ENCODE measurements around the gene MED20.
"Not testable (repeated sequence)": the region's sequence is repeated elsewhere in the genome, so short reads cannot be mapped to it uniquely, and the experiment has no call there.

The MED20 gene, protein sequence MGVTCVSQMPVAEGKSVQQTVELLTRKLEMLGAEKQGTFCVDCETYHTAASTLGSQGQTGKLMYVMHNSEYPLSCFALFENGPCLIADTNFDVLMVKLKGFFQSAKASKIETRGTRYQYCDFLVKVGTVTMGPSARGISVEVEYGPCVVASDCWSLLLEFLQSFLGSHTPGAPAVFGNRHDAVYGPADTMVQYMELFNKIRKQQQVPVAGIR

DNA sequence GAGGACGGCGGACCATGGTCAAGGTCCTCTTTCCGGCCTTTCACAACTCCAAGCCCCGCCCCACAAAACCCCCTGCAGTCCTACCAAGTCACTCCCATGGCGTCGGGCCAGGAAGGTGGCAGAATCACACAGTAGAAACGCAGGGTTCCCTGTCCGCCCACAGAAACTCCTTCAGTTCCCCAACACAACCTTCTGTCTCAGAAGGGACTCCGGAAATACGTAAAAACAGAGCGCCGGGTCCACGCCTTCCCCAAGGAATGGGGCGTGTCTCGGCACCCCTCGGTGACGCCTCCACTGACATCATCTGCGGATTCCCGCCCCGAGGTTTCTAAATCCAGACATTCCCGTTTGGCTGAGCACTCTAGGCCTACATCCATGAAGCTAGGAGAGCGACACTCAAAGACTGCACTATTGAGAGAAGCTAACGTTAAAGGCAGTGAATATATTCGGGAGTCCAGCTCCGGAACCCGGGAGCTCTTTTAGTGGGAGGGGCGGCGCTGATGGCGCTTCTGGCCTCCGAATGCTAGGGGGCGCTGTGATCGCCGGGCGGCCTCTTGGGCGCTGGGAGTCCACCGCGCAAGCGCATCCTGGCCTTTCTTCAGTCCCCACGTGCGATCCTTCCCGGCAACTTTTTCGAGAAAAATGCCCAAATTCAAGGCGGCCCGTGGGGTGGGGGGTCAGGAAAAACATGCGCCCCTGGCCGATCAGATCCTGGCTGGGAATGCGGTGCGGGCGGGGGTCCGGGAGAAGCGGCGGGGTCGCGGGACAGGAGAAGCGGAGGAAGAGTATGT is at the start of gene MED20, which contains the start of gene BYSL:
Gene MED20 (minus strand): TSS at position 219 of the 791 bp plus-strand sequence. CDS start 121 bp downstream, at position 98.
Gene BYSL (plus strand): TSS at position 579 of the 791 bp plus-strand sequence. CDS start 64 bp downstream, at position 643.
- FAIRE-seq = no peak

DNA sequence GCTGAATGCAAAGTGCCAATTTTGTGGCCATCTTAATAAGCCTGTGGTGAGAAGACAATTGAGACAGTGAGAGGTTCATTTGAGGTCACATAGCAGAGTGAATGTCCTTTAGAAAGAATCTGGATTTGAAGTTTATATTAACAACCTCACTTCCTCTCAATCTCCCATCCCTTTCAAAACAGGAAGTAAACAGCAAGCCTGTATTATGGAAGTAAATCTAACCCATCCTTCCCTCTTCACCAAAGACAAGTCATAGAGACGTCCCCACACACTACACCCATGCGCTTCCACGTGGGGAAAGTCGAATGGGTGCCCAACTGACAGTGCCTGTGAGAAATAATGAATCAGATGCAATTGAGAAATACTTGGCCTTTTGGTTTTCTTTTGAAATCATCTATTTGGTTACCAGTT is 49.5 kb upstream of the MED20 start:
- no peak for FAIRE-seq

DNA sequence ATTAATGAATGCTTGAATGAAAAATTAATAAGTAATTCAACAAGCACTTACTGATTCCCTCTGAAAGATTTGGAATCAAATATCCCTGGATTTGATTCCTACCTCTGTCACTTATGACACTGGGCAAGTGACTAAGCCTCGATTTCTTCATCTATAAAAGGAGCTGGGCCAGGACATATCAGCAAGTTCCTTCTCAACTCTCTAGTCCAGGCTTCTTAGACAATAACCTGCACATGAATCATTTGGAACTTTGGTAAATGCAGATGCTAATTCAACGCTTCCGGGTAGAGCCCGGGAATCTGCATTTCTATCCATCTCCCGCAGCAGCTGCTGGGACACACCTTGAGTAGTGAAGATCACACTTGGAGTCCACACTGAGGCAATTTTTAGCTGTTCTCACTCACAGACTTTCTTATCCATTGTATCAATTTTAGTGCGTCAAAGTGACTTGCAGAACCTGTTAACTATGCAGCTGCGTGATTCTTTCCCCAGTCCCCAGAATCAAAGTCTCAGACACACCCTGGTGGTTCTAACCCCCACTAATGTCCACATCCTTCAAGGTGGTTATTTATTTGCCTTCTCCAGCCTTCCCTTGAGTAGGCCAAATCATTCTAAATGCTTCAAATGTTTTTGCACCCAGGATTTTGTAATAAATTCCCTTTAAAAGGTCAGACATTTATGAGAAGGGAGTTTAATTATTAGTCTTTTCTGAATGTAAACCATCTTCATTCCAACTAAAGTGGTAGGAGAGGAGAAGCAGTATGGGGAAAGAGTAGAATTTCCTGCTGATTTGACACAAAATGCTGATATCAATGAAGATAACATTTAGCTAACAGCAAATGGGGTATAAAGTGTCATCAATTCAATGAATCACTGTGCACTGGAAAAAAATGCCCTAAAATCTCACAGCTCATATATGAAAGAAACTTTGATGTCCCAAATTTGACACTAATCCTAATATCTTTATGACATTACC is 46.7 kb upstream of the MED20 start:
- no peak for FAIRE-seq

DNA sequence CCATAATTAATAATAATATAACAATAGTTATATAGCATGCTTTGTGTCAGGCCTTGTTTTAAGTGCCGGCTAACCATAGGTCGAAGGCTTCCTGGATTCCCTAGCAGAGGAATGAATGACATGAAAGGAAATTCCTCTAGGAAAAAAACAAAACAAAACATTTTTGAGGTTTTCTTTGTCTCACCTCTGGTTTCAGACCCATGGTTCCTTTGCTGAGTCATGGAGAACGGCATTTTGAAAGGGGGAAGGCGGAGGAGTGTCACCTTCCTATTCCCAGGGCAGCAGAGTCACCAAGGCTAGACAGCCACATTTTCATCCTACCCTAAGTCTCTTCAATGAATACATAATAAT is 46.0 kb upstream of the MED20 start:
- no peak for FAIRE-seq

DNA sequence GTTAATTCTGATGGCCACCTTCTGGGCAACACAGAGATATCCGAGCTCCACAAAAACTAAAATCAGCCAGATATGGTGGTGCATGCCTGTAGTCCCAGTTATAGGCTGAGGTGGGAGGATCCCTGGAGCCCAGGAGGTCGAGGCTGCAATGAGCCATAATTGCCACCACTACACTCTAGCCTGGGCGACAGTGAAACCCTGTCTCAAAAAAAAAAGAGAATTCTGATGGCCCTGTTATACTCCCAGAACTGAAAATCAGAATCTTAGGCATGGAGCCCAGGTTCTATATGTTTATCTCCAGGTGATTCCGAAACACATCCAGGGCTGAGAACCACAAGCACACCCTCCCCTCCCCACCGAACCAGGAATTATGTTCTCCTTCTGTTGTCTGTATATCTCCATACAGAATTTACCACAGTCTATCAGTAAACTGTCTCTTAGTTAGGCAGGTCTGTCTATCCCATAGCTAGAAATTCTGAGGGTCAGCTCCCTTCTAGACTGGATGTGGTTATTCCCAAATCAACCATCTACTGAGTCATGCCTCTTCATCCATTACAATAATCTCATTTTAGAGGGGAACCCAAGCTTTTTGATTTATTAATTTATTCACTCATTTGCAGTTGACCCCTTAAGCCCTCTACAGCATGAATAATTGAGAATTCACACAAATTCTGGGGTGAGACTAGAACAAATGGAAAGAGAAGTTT is 45.4 kb upstream of the MED20 start:
- no peak for FAIRE-seq

DNA sequence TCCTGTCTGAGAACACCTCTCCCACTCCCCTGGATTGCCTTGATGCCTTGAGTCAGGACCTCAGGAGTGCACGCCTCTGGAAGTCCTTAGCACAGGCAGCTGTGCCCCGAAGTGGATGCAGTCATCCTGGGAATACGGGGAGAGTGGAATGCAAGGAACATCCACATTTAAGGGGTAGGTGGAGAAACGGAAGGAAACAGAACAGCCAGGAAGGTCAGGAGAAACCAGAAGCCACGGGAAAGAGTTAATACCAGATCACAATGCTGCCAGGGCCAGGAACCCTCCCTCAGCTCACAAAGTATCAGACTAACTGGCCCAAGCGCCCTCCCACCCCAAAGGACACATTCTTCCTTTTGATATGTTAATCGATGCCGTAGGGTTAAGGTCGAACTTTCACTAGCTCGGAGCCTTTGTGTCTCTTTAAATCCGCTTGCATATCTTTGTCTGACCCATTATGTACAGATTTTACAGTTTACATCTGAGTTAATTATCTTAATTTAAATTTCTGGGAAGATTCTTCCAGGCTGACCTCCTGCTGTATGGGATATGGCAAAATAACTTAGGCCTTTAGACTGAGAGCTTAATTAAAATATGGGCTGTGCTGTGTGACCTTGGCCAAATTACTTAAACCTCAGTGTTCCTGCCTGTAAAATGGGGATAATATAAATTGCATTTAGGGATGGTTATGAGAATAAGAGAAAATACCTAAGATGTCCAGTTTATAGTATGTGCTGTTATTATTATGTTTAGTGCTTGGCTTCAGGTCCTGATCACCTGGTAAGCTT is 44.7 kb upstream of the MED20 start:
- no peak for FAIRE-seq

DNA sequence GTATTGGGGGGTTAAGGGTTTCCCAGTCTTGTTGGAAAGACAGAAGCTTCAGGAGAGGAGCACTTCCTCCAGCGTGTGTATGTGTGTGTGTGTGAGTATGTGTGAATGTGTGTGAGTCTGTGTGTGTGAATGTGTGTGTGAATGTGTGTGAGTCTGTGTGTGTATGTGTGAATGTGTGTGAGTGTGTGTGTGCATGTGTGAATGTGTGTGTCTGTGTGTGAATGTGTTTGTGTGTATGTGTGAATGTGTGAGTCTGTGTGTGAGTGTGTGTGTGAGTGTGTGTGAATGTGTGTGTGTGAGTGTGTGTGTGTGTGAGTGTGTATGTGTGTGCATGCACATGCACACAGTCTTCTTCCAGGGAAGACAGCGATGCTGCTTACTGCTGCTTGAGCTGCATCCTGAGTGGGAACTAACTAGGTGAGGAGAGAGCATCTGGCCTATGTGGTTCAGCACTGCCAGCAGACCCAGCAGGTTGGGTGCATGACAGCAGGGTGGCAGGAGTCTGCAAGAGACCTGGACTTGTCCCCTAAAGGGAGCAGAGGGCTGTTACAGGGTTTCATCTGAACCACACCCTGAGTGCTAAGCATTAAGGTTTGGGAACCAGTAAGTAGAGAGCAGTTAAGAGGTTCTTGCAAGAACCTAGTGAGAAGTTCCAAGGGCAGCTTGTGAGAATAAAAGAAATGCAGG is 43.4 kb upstream of the MED20 start:
- no peak for FAIRE-seq

DNA sequence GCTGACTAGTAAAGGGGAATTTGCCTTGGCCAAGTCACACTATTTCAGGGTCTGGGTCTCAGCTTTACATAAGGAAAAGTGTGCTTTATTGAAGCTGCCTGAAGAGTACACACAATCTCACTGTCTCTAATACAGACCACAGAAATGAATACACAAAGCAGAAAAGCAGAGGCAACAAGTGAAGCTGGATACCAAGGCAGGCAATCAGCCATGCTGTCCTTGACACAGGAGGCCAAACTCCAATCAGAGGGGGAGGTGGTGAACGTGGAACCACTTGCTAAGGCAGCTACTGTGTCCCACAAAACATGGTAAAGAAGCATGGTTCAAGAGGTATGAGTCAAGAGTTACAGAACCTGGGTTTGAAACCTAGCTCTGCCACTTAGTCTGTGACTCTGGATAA is 42.4 kb upstream of the MED20 start:
- FAIRE-seq = no peak

DNA sequence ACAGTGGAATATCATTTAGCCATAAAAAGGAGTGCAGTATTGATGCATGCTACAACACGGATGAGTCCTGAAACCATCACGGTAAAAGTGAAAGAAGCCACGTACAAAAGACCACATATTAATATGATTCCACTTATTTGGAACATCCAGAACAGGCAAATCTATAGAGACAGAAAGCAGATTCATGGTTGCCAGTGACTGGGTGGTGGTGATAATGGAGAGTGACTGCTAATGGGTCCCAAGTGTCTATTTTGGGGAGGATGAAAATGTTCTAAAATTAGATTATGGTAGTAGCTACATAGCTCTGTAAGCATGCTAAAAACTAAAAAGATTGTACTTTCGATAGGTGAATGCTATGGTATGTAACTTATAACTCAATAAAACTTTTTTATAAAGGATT is 39.1 kb upstream of the MED20 start:
- no peak for FAIRE-seq

DNA sequence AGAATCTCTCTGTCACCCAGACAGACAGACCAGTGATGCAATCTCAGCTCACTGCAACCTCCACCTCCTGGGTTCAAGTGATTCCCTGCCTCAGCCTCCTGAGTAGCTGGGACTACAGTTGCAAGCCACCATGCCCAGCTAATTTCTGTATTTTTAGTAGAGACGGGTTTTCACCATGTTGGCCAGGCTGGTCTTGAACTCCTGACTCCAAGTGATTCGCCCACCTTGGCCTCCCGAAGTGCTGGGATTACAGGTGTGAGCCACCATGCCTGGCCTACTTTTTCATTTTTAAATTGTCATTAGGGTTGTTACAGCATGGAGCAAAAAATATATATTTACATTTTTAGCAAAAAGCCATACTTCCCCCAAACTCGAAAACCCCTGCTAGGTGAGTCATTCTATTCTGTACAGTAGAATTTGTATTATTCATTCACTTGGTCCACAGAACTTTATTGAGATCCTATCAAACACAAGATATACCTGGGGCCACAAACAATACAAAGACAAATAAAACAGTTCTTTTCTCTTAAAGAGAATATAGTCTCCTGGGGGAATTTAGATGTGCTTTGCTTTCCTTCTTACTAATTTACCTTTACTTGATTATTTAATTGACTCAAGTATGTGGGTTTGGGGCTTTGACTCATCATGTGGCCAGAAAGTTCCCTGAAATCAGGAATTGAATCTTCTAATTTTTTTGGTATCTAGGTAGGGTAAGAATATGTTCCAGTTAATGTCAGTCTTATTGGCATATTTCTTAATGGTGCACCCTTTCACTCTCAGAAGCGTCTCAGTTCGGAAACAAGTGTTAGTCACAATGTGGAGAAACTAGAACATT is 37.3 kb upstream of the MED20 start:
- no peak for FAIRE-seq

DNA sequence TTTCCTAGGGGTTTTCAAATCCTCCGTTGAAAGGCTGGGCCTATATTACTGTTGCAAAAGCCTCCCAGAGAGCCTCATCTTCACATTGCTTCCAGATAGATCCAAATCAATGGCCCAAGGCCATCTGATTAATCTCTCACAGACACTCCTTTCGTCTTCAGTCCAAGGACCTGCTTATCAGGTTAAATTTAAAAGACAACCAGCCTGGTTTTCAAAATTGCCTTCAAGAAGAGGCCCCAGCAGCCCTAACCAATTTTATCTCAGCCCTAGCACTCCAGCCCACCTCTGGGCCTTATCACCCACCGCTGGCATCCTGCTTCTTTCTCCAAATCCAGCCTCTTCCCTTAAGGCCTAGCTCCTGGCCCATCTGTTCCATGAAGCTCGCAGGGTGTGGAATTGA is 36.2 kb upstream of the MED20 start:
- no peak for FAIRE-seq

DNA sequence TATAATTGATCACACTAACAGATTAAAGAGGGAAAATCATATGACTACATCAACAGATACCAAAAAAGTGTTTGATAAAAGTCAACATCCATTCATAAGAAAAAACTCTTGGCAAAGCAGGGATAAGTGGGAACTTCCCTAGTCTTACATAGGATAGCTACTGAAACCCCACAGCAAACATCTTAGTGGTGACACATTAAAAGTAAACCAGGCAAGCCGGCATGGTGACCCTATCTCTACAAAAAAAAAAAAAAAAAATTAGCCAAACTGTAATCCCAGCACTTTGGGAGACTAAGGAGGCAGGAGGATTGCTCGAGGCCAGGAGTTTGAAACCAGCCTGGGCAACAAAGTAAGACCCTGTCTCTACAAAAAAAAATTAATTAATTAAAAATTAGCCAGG is 34.5 kb upstream of the MED20 start:
- FAIRE-seq = no peak

DNA sequence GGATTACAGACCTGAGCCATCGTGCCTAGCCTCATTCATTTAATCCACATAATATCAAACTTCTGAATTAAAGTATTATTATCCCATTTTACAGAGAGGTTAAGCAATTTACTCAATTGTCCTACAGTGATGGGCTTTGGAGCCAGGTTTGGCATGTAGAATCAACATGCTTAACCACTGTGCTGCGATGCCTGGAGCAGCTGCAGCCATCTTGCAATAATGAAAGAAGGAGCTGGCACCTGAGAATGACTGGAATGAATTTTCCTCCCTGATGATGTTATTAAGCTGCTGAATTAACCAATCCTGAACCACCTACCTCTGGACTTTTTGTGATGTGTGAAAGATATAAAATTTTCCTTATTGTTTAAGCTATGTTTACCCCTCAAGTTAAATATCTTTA is 33.7 kb upstream of the MED20 start:
- FAIRE-seq = no peak

DNA sequence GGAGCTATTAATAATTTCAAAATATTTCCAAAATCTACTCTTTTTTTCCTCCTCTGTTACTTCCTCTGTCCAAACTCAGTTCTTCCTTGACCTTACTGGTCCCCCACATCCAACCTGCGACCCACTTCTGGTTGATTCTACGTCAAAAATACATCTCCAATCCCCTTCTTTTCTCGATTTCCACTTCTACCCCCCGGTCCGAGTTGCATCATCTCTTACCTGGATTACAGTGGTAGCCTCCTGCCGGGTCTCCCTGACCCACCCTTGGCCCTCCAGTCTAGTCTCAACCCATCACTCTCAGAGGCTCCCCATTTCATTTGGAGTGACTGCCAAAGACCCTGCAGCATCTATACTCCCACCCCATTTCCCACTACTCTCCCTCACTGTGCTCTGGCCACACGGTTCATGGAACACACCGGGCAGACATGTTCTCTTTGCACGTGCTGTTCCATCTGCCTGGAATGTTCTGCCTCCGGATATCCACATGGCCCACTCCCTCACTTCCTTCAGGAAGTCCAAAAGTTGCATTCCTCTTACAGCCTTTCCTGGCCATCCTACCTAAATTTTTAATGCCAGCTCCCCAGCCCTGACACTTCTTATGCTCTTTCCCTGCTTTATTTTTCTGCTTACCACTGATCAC is 26.8 kb upstream of the MED20 start:
- no peak for FAIRE-seq

DNA sequence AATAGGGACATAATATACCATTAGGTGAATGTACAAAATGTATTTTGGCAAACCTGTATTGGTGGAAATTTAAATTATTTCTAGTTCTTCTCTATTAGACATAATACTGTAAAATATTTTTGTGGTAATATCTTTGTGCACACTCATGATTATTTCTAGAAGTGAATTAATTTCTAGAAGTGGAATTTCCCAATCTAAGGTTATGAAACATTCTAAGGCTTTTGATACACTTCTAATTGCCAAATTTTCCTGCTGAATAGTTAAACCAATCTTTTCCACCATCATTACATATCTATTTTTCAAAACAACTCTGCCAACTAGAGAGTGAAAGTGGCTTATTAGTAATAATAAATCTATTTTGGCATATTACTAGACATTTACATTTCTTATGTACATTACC is 22.5 kb upstream of the MED20 start:
- FAIRE-seq = no peak

DNA sequence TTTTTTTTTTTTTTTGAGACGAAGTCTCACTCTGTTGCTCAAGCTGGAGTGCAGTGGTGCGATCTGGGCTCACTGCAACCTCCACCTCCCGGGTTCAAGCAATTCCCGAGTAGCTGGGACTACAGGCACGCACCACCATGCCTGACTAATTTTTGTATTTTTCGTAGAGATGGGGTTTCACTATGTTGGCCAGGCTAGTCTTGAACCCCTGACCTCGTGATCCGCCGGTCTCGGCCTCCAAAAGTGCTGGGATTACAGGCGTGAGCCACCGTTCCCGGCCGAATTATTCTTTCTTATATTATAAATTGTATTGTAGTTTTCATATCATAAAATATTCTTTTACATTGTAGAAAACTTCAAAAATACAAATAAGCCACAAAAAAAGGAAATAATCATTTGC is 21.9 kb upstream of the MED20 start:
- not testable (repeated sequence) for FAIRE-seq

DNA sequence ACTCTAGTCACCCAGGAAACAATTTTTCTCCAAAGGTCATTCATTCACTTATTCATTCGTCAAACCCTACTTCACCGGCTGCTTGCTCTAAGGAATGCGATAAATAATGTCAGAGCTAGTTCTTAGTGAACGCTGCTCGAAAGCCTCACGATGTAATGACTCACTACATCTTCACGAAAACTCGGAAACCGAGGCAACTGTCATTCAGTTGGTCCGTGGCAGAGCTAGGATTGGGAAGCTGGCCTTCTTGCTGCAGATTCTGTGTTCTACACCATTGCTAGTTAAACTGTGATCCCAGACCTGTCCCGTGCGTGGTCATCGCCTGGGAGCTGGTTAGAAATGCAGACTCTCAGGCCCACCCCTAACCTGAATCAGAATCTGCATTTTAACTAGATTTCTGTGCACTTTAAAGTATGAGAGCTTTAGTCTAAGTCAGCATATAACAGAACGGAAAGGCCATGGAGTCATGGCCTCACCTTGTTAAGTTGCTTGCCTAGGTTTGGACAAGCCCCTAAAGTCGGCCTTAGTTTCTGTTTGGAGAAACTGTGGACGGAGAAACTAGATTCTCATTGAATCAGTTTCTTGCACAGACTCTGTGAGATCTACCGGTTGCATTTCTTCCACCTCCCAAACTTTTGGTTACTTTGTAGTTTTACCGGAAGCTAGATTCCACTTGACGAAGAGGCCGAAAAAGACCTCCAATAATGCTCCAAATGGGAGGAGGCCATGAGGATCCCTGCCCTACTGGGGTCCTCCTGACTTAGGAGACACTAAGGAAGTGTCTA is 21.3 kb upstream of the MED20 start:
- FAIRE-seq = no peak

DNA sequence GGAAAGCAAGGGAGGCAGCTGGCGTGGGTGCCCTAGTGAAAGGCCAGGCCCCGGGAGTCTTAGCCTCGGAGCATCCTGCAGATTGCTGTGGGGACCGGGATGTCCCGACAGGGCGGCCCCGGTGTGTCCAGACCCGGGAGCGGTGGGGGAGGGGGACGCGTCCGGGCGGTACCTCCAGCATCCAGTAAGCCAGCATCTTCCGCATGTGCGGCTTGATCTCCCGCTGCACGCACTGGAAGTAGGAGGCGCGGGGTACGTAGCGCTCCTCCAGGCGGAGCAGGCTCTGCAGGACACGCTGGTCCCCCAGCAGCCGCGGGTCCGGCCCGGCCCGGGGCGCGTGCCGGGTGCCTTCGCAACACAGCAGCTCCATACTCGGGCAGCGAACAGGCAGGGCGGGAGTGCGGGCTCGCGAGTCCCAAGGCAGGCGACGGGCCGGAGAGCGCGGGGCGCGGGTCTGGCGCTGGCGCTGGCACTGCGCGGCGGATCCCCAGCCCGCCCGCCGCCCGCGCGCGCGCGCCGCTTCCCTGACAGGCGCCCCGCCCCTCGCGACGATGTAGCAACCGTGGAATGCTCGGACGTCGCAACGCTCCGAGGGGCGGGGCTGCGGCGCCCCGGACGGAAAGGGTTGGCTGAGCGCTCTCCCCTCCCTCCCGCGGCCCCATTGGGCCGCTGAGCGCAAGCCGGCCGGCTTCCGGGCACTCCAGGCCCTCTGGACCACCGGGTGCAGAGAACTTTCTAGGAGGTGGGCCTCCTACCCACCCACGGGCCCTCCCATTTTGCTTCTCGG is 20.5 kb upstream of the MED20 start, which contains the start of gene CCND3:
Gene CCND3 (minus strand): TSS at position 529 of the 787 bp plus-strand sequence. CDS start 159 bp downstream, at position 370.
- no peak for FAIRE-seq

Measured in endometrium (tissue), 2 donors.